ENCODE results near the gene LMAN2L.

Gene LMAN2L

DNA sequence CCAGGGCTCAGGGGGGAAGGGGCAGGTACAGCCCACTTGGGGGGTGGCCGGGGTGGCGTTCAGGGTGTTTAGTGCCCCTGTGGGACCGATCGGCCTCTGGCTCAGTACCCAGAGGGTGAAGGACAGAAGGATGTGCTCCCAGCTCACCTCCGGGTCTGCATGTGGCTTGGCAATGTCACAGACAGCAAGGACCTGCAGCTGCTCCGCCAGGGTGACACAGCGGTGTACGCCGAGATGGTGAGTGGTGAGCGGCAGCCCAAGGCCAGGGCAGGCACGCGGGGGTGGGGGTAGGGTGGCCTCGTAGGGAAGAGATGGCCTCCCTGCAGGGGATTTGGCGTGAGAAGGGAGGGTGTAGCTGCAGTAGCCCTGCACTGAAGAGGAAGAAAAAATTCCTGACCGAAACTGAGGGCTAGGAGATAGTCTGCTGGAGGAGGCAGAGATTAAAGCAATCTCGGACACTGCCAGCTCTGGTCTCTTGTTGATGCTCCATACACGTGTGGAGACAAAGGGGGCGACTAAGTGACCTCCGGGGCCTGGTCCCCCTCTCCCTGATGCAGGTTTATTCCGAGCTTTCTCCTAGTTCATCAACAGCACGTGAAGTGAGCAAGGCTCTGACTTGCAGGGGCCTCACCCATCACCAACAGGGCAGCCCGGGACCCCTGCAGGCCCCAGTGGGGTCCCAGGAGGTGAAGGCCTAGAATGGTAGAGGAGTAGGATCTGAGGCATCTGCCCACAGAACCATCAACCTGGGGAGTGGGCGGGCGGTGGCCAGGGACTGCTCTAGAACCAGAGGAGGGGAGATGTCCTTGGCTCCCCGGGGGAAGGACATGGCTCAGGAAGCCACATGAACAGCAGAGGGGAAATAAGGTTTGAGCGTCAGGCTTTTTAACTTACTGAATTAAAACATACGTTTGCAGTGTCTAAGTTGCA, 51.9 kb downstream of the LMAN2L start:
- Histone ChIP-seq H2AFZ (no peak overlapping the region), H3K27ac (no peak overlapping the region), H3K9ac (no peak overlapping the region), H3K27me3 (ENCODE audit: control insufficient read depth, insufficient read depth, low read length) (no peaks in the 10 kb centered on the region), H3K79me2 (no peaks in the 10 kb centered on the region), H3K4me1 (no peaks in the 10 kb centered on the region), H3K9me3 (ENCODE audit: control insufficient read depth, low read length) (no peaks in the 10 kb centered on the region), H3K36me3 (ENCODE audit: control insufficient read depth, insufficient read depth, low read length) (no peaks in the 10 kb centered on the region), H3K4me2 (ENCODE audit: low read length) (no peak overlapping the region), H3K4me3 (ENCODE audit: low read depth, low read length) (no peak overlapping the region)
- no peak for TF ChIP-seq CTCF (IDR thresholded peaks at IDR 0.05)

DNA sequence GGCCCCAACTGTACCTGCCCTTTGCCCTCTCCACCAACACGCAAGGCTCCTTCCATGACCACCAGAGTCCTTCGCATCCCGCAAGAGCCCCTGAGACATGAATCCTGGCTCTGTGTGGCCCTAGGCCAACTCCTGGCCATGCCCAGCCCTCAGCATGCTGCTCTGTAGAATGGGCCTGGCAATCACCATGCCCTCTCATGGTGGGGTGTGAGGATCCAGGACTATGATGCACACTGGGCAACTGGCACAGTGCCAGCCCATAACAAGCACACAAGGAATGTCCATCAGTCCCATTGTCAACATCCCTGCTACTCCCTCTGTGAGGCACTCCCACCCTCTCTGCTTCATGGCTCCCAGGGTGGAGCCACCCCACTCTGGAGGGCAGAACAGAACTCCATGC, 52.6 kb downstream of the LMAN2L start:
- Histone ChIP-seq H3K9ac (no peak overlapping the region), H2AFZ (no peak overlapping the region), H3K36me3 (ENCODE audit: control insufficient read depth, insufficient read depth, low read length) (no peaks in the 10 kb centered on the region), H3K4me3 (ENCODE audit: low read depth, low read length) (no peak overlapping the region), H3K79me2 (no peaks in the 10 kb centered on the region), H3K4me1 (no peaks in the 10 kb centered on the region), H3K4me2 (ENCODE audit: low read length) (no peak overlapping the region), H3K27me3 (ENCODE audit: control insufficient read depth, insufficient read depth, low read length) (no peaks in the 10 kb centered on the region), H3K9me3 (ENCODE audit: control insufficient read depth, low read length) (no peaks in the 10 kb centered on the region), H3K27ac (no peak overlapping the region)
- no peak for TF ChIP-seq CTCF (IDR thresholded peaks at IDR 0.05)

DNA sequence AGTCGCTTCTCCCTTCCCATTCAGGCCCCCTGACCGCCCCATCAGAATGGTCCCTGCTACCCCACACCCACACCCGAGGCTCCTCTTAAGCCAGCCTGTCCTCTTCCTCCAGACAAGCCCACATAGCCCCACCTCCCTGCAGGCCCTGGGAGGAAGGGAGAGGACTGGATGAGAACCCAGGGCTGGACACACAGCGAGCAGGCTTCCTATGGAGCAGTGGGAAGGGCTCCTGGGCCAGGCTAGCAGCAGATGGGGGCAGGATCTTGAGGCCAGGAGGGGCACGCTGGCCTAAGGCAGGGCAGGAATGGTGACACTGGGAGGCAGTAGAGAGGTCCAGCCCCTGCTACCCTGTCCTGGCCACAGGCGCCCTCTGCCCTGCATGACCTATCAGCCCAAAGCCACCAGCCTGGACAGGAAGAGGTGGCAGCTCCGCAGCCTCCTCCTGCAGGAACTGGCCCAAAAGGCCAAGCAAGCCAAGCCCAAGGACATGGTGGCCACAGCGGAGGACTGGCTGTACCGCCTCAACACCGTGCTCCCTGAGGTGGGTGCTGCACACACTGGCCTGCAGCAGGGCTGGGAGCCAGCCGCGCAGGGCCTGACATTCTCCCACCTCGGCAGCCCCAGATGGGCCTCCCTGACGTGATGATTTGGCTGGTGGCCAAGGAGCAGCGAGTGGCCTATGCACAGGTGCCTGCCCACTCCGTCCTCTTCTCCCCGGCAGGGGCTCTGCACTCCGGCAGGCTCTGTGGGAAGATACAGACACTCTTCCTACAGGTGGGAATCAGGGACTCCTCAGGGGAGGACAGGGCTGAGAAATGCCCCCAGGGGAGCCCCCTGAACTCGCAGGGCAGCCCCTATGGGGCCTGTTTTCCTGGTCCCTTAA, 54.0 kb downstream of the LMAN2L start:
- H3K4me1 ChIP-seq: no peaks in the 10 kb centered on the region
- no peaks in the 10 kb centered on the region for H3K27me3 ChIP-seq (ENCODE audit: control insufficient read depth, insufficient read depth, low read length)
- no peak overlapping the region for H2AFZ ChIP-seq
- no peaks in the 10 kb centered on the region for H3K79me2 ChIP-seq
- H3K4me3 ChIP-seq (ENCODE audit: low read depth, low read length): no peak overlapping the region
- TF ChIP-seq CTCF (IDR thresholded peaks at IDR 0.05): no peak
- no peaks in the 10 kb centered on the region for H3K9me3 ChIP-seq (ENCODE audit: control insufficient read depth, low read length)
- no peak overlapping the region for H3K27ac ChIP-seq
- no peak overlapping the region for H3K9ac ChIP-seq
- H3K36me3 ChIP-seq (ENCODE audit: control insufficient read depth, insufficient read depth, low read length): no peaks in the 10 kb centered on the region
- H3K4me2 ChIP-seq (ENCODE audit: low read length): no peak overlapping the region

DNA sequence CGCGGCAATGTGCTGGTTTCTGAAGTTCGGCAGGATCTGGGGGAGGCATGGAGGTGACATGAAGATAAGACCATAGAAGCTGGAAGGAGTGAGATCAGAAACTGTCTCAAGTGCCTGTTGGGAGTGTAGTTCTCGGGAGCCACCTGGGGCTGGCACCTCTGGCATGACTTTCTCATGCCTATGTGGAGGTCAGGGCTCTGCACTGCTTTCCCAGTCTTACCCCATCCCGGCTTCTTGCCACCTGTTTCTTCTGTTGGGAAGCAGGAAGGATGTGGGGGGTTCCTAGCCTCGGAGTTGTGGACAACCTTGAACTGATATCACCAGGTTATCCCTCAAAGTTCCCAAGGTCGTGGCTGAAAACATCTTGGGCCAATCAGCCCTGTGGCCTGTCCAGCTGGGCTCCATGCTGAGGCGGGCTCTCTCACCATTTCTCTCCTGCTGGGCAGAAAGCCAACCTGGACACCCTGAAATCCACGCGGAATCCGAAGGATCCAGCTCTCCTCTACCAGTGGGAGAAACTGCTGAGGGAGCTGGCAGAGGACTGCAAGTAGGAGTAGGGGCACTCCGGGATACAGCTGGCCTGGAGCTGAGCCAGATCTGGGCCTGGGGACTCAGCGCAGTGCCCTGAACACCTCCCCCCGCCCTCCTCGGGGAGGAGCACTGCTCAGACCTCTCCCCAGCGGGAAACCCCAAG, 54.8 kb downstream of the LMAN2L start:
- Histone ChIP-seq H3K9ac (no peak overlapping the region), H3K4me2 (ENCODE audit: low read length) (no peak overlapping the region), H3K4me3 (ENCODE audit: low read depth, low read length) (no peak overlapping the region), H2AFZ (no peak overlapping the region), H3K36me3 (ENCODE audit: control insufficient read depth, insufficient read depth, low read length) (no peaks in the 10 kb centered on the region), H3K79me2 (no peaks in the 10 kb centered on the region), H3K9me3 (ENCODE audit: control insufficient read depth, low read length) (no peaks in the 10 kb centered on the region), H3K27ac (no peak overlapping the region), H3K27me3 (ENCODE audit: control insufficient read depth, insufficient read depth, low read length) (no peaks in the 10 kb centered on the region), H3K4me1 (peaks cover 3% of the 10 kb centered on the region)
- TF ChIP-seq CTCF (IDR thresholded peaks at IDR 0.05): no peak

All from parathyroid adenoma (tissue), 2 donors.